ENCODE data around the gene PPM1D.

Gene PPM1D

GRCh38 chr17:60641126-60641525 lies 41.1 kb downstream of the PPM1D start:
- DNase-seq (ENCODE audit: extremely low spot score): no peak
- ChIA-PET POLR2A (interaction anchor here (0.9 kb wide), 1 partner anchor 41 kb away, joined by 3 read pairs; the partner anchor contains the start of gene PPM1D), CTCF (interaction anchor here (1.2 to 2.1 kb wide), 4 partner anchors 9 to 115 kb away, joined by 3 to 5 read pairs (median 4); partner anchors contain the start of gene APPBP2)
- no peak for TF ChIP-seq TARDBP (IDR thresholded peaks at IDR 0.05)
- no peak for TF ChIP-seq HDGF (IDR thresholded peaks at IDR 0.05; ENCODE audit: borderline replicate concordance)
- no peak for TF ChIP-seq FOXA1 (IDR thresholded peaks at IDR 0.05)
- no peak for TF ChIP-seq CTBP1 (IDR thresholded peaks at IDR 0.05; ENCODE audit: borderline replicate concordance)
- no peak for TF ChIP-seq ZNF384 (IDR thresholded peaks at IDR 0.05)
- TF ChIP-seq L3MBTL2 (conservative IDR thresholded peaks at IDR 0.05): no peak
- TF ChIP-seq, protein P1, sequence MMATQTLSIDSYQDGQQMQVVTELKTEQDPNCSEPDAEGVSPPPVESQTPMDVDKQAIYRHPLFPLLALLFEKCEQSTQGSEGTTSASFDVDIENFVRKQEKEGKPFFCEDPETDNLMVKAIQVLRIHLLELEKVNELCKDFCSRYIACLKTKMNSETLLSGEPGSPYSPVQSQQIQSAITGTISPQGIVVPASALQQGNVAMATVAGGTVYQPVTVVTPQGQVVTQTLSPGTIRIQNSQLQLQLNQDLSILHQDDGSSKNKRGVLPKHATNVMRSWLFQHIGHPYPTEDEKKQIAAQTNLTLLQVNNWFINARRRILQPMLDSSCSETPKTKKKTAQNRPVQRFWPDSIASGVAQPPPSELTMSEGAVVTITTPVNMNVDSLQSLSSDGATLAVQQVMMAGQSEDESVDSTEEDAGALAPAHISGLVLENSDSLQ (IDR thresholded peaks at IDR 0.05): no peak
- TF ChIP-seq SUZ12 (IDR thresholded peaks at IDR 0.05): no peak

DNA sequence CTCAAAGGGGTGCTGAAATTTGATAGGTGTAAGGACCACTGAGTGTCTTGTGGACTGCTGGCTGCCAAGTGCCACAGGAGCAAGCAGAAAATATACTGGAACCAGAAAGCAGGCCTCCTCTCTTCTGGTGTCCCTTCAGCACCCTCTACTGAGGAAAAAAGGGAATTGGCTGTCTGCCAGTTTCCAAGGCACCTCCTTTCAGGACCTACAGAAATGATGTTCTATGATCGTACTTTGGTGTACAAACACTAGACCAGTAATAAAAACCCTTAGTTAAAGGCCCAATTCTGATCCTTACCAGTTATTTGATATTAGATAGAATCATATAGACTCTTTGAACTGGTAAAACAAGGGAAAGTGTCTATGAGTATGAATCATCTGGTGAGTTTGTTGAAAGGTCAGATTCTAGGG lies 41.8 kb downstream of the PPM1D start:
- POLR2A ChIA-PET: no interaction called here
- DNase-seq (ENCODE audit: extremely low spot score): peak; percentile 77
- TF ChIP-seq SUZ12 (IDR thresholded peaks at IDR 0.05) (no peak), CTBP1 (IDR thresholded peaks at IDR 0.05; ENCODE audit: borderline replicate concordance) (no peak), ARNT (IDR thresholded peaks at IDR 0.05) (no peak), LEF1 (IDR thresholded peaks at IDR 0.05; ENCODE audit: borderline replicate concordance) (no peak)
- CTCF ChIA-PET: interaction anchor here (1.2 to 2.1 kb wide), 3 partner anchors 43 to 115 kb away, joined by 3 to 5 read pairs (median 4); partner anchors contain the start of gene APPBP2

GRCh38 chr17:60645918-60646523 lies 46.0 kb downstream of the PPM1D start:
- TF ChIP-seq SUZ12 (IDR thresholded peaks at IDR 0.05) (no peak), TARDBP (IDR thresholded peaks at IDR 0.05) (no peak), SP1 (IDR thresholded peaks at IDR 0.05) (no peak)
- ChIA-PET CTCF (interaction anchor here (0.5 to 0.8 kb wide), 2 partner anchors 10 to 207 kb away, joined by 3 read pairs; no protein-coding TSS in a partner anchor), POLR2A (interaction anchor here (0.7 kb wide), 1 partner anchor 15 kb away, joined by 3 read pairs; no protein-coding TSS in a partner anchor)
- no peak for DNase-seq (ENCODE audit: extremely low spot score)

GRCh38 chr17:60646701-60647100 lies 46.7 kb downstream of the PPM1D start:
- TF ChIP-seq SP1 (IDR thresholded peaks at IDR 0.05): no peak
- no peak for TF ChIP-seq FOXM1 (IDR thresholded peaks at IDR 0.05; ENCODE audit: borderline replicate concordance)
- no peak for TF ChIP-seq FOXA1 (IDR thresholded peaks at IDR 0.05)
- ChIA-PET POLR2A (no interaction called here), CTCF (interaction anchor here (0.5 to 0.8 kb wide), 2 partner anchors 11 to 208 kb away, joined by 3 read pairs; no protein-coding TSS in a partner anchor)
- DNase-seq (ENCODE audit: extremely low spot score): no peak

DNA sequence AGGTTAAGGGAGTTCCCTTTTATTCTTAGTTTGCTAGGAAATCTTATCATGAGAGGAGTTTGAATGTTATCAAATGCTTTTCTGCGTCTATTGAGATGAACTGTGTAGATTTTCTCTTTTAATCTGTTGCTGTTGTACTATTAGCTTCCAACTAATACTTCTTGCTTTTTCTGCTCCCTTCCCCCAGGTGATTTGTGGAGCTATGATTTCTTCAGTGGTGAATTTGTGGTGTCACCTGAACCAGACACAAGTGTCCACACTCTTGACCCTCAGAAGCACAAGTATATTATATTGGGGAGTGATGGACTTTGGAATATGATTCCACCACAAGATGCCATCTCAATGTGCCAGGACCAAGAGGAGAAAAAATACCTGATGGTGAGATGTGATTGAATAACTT lies 47.7 kb downstream of the PPM1D start:
- ChIA-PET POLR2A (no interaction called here), CTCF (no interaction called here)
- TF ChIP-seq BHLHE40 (IDR thresholded peaks at IDR 0.05; ENCODE audit: borderline replicate concordance): no peak
- TF ChIP-seq, protein P1 (IDR thresholded peaks at IDR 0.05): no peak
- no peak for TF ChIP-seq SUZ12 (IDR thresholded peaks at IDR 0.05)
- no peak for TF ChIP-seq CTBP1 (IDR thresholded peaks at IDR 0.05; ENCODE audit: borderline replicate concordance)
- no peak for TF ChIP-seq ZNF384 (IDR thresholded peaks at IDR 0.05)
- no peak for TF ChIP-seq LEF1 (IDR thresholded peaks at IDR 0.05; ENCODE audit: borderline replicate concordance)
- TF ChIP-seq FOXM1 (IDR thresholded peaks at IDR 0.05; ENCODE audit: borderline replicate concordance): no peak
- TF ChIP-seq L3MBTL2 (conservative IDR thresholded peaks at IDR 0.05): no peak
- TF ChIP-seq ELF4 (IDR thresholded peaks at IDR 0.05): no peak
- no peak for TF ChIP-seq HDGF (IDR thresholded peaks at IDR 0.05; ENCODE audit: borderline replicate concordance)
- TF ChIP-seq FOXA1 (IDR thresholded peaks at IDR 0.05): no peak
- no peak for DNase-seq (ENCODE audit: extremely low spot score)

DNA sequence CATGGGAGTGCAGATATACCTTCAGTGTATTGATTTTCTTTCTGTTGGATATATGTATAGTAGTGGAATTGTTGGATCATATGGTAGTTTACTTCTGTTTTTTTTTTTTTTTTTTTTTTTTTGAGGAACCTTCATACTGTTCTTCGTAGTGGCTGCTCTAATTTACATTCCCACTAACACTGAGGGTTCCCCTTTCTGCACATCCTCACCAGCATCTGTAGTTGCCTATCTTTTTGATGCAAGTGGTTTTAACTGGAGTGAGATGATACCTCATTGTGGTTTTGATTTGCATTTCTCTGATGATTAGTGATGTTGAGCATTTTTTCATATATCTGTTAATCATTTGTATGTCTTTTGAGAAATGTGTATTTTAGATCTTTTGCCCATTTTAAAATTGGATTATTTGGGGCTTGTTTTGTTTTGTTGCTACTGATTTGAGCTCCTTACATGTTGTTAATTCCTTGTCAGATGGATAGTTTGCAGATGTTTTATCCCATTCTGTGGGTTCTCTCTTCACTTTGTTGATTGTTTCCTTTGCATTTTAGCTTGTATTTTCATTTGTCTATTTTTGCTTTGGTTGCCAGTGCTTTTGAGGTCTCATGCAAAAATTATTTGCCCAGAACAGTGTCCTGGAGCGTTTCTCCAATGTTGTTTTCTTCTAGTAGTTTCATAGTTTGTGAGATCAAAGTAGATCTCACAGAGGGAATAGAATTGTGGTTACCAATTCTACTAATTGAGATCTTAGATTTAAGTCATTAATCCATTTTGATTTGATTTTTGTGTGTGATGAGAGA lies 52.7 kb downstream of the PPM1D start:
- DNase-seq (ENCODE audit: extremely low spot score): no peak
- POLR2A ChIA-PET: interaction anchor here (2.0 kb wide), 1 partner anchor 25 kb away, joined by 4 read pairs; the partner anchor contains the start of gene BCAS3
- TF ChIP-seq BHLHE40 (IDR thresholded peaks at IDR 0.05; ENCODE audit: borderline replicate concordance): no peak
- TF ChIP-seq, protein P1 (IDR thresholded peaks at IDR 0.05): no peak
- no peak for TF ChIP-seq FOXA1 (IDR thresholded peaks at IDR 0.05)
- TF ChIP-seq LEF1 (IDR thresholded peaks at IDR 0.05; ENCODE audit: borderline replicate concordance): no peak
- TF ChIP-seq SP1 (IDR thresholded peaks at IDR 0.05): no peak
- no peak for TF ChIP-seq FOXK2 (IDR thresholded peaks at IDR 0.05)
- TF ChIP-seq ARNT (IDR thresholded peaks at IDR 0.05): no peak
- no peak for TF ChIP-seq TARDBP (IDR thresholded peaks at IDR 0.05)
- TF ChIP-seq HDGF (IDR thresholded peaks at IDR 0.05; ENCODE audit: borderline replicate concordance): no peak
- no peak for TF ChIP-seq FOXM1 (IDR thresholded peaks at IDR 0.05; ENCODE audit: borderline replicate concordance)
- no peak for TF ChIP-seq ELF4 (IDR thresholded peaks at IDR 0.05)
- TF ChIP-seq L3MBTL2 (conservative IDR thresholded peaks at IDR 0.05): no peak
- TF ChIP-seq ZNF384 (IDR thresholded peaks at IDR 0.05): no peak
- no peak for TF ChIP-seq NFRKB (IDR thresholded peaks at IDR 0.05)
- CTCF ChIA-PET: interaction anchor here (0.6 to 1.2 kb wide), 2 partner anchors 10 to 20 kb away, joined by 3 to 4 read pairs; no protein-coding TSS in a partner anchor
